ENCODE data around the gene TMEM156. TPM values are rescaled to one million over a fixed set of nuclear protein-coding genes. Genes with fewer than 3 reads are reported as not detected.

Gene TMEM156
- total and polyA plus RNA-seq, 4 donors: 0.58 to 0.70 (median 0.64) TPM

GRCh38 chr4:39067451-39067850, 35.2 kb upstream of the TMEM156 start:
- WGBS: 98% methylated on average over 3 of the region's 3 CpGs
- H3K9ac ChIP-seq (ENCODE audit: low read depth in 1 of 2, low read length in 2 of 2): no peak overlapping the region
- H3K27me3 ChIP-seq (ENCODE audit: control insufficient read depth in 4 of 4, insufficient read depth in 4 of 4, low read length in 3 of 4): no peaks in the 10 kb centered on the region
- TF ChIP-seq GABPA (IDR thresholded peaks at IDR 0.05 in 1 of 2, conservative IDR thresholded peaks at IDR 0.05 in 1 of 2) (no peak), FOXA1 (IDR thresholded peaks at IDR 0.05) (no peak), HNF4G (IDR thresholded peaks at IDR 0.05) (no peak), FOXA2 (IDR thresholded peaks at IDR 0.05) (no peak), REST (IDR thresholded peaks at IDR 0.05) (no peak), HNF4A (conservative IDR thresholded peaks at IDR 0.05) (no peak), EGR1 (IDR thresholded peaks at IDR 0.05; ENCODE audit: low read depth in 2 of 2) (no peak), RXRA (IDR thresholded peaks at IDR 0.05) (no peak)
- TF ChIP-seq, protein P1, sequence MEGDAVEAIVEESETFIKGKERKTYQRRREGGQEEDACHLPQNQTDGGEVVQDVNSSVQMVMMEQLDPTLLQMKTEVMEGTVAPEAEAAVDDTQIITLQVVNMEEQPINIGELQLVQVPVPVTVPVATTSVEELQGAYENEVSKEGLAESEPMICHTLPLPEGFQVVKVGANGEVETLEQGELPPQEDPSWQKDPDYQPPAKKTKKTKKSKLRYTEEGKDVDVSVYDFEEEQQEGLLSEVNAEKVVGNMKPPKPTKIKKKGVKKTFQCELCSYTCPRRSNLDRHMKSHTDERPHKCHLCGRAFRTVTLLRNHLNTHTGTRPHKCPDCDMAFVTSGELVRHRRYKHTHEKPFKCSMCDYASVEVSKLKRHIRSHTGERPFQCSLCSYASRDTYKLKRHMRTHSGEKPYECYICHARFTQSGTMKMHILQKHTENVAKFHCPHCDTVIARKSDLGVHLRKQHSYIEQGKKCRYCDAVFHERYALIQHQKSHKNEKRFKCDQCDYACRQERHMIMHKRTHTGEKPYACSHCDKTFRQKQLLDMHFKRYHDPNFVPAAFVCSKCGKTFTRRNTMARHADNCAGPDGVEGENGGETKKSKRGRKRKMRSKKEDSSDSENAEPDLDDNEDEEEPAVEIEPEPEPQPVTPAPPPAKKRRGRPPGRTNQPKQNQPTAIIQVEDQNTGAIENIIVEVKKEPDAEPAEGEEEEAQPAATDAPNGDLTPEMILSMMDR (IDR thresholded peaks at IDR 0.05; ENCODE audit: low read depth, low read length, missing input control): no peak
- no peaks in the 10 kb centered on the region for H3K9me3 ChIP-seq (ENCODE audit: control insufficient read depth in 4 of 4, low read length in 3 of 4)
- H3K27ac ChIP-seq (ENCODE audit: low read depth in 1 of 2, low read length in 2 of 2): no peak overlapping the region
- DNase-seq (ENCODE audit: low spot score): no peak
- no peak overlapping the region for H3K4me3 ChIP-seq (ENCODE audit: low read depth in 1 of 3, low read length in 3 of 3)
- H3K4me1 ChIP-seq (ENCODE audit: control insufficient read depth in 4 of 4, insufficient read depth in 4 of 4, low read length in 3 of 4): no peaks in the 10 kb centered on the region
- H3K36me3 ChIP-seq (ENCODE audit: control insufficient read depth in 4 of 4, insufficient read depth in 3 of 4, low read depth in 1 of 4, low read length in 3 of 4): no peaks in the 10 kb centered on the region

DNA sequence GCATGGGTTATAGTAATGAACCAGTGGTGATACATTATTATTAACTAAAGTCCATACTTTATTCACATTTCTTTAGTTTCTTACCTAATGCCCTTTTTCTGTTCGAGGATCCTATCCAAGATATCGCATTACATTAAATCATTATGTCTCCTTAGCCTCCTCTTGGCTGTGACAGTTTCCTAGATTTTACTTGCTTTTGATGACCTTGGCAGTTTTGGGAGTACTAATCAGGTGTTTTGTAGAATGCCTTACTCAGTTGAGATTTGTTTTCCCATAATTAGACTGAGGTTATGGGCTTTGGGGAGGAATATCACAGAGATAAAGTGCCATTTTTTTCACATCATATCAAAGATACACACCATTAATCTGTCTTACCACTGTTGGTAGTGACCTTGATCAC, 34.8 kb upstream of the TMEM156 start:
- no peak for TF ChIP-seq SP1 (IDR thresholded peaks at IDR 0.05)
- Histone ChIP-seq H3K4me1 (ENCODE audit: control insufficient read depth in 4 of 4, insufficient read depth in 4 of 4, low read length in 3 of 4) (no peaks in the 10 kb centered on the region), H3K27me3 (ENCODE audit: control insufficient read depth in 4 of 4, insufficient read depth in 4 of 4, low read length in 3 of 4) (no peaks in the 10 kb centered on the region), H3K4me3 (ENCODE audit: low read depth in 1 of 3, low read length in 3 of 3) (no peak overlapping the region), H3K9ac (ENCODE audit: low read depth in 1 of 2, low read length in 2 of 2) (no peak overlapping the region), H3K9me3 (ENCODE audit: control insufficient read depth in 4 of 4, low read length in 3 of 4) (no peaks in the 10 kb centered on the region), H3K36me3 (ENCODE audit: control insufficient read depth in 4 of 4, insufficient read depth in 3 of 4, low read depth in 1 of 4, low read length in 3 of 4) (no peaks in the 10 kb centered on the region), H3K27ac (ENCODE audit: low read depth in 1 of 2, low read length in 2 of 2) (no peak overlapping the region)
- DNase-seq (ENCODE audit: low spot score): no peak
- 96% methylated on average over 2 of the region's 2 CpGs for WGBS

DNA sequence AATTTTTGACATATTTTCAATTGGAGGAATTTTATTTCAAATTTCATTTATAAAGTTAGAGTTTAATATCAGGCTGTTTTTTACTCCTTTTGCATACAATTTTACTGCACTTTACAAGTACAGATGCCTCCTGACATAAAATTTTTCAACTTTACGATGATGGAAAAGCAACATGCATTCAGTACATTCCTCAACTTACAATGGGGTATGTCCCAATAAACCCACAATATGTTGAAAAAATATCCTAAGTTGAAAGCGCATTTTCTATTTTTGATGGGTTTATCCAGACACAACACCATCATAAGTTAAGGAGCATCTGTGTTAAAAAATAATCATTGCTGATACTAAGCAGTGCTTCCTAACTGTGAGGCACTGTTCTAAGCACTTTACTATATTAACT, 34.2 kb upstream of the TMEM156 start:
- H3K9me3 ChIP-seq (ENCODE audit: control insufficient read depth in 4 of 4, low read length in 3 of 4): no peaks in the 10 kb centered on the region
- WGBS: 97% methylated on average over 2 of the region's 2 CpGs
- DNase-seq (ENCODE audit: low spot score): no peak
- TF ChIP-seq JUND (IDR thresholded peaks at IDR 0.05) (no peak), EGR1 (IDR thresholded peaks at IDR 0.05; ENCODE audit: low read depth in 2 of 2) (no peak), NR2F2 (IDR thresholded peaks at IDR 0.05) (no peak), ATF3 (IDR thresholded peaks at IDR 0.05) (no peak), RXRA (IDR thresholded peaks at IDR 0.05) (no peak), TAF1 (conservative IDR thresholded peaks at IDR 0.05) (no peak), SP1 (IDR thresholded peaks at IDR 0.05) (no peak), GABPA (IDR thresholded peaks at IDR 0.05 in 1 of 2, conservative IDR thresholded peaks at IDR 0.05 in 1 of 2) (no peak), HNF4A (conservative IDR thresholded peaks at IDR 0.05) (no peak), FOXA2 (IDR thresholded peaks at IDR 0.05) (no peak), REST (IDR thresholded peaks at IDR 0.05) (no peak), HNF4G (IDR thresholded peaks at IDR 0.05) (no peak), FOXA1 (IDR thresholded peaks at IDR 0.05) (no peak), ZBTB33 (IDR thresholded peaks at IDR 0.05) (no peak), MAX (IDR thresholded peaks at IDR 0.05) (no peak)

More for the DNA sequence above, 34.2 kb upstream of the TMEM156 start:
- Histone ChIP-seq H3K9ac (ENCODE audit: low read depth in 1 of 2, low read length in 2 of 2) (no peak overlapping the region), H3K4me1 (ENCODE audit: control insufficient read depth in 4 of 4, insufficient read depth in 4 of 4, low read length in 3 of 4) (peaks cover 1 to 3% (median 2%) of the 10 kb centered on the region in 4 donors), H3K27ac (ENCODE audit: low read depth in 1 of 2, low read length in 2 of 2) (no peak overlapping the region), H3K27me3 (ENCODE audit: control insufficient read depth in 4 of 4, insufficient read depth in 4 of 4, low read length in 3 of 4) (no peaks in the 10 kb centered on the region), H3K36me3 (ENCODE audit: control insufficient read depth in 4 of 4, insufficient read depth in 3 of 4, low read depth in 1 of 4, low read length in 3 of 4) (no peaks in the 10 kb centered on the region), H3K4me3 (ENCODE audit: low read depth in 1 of 3, low read length in 3 of 3) (no peak overlapping the region)
